Endothelial cell (in vitro differentiated cells): ENCODE results near the gene RBM6. TPM values are rescaled to one million over a fixed set of nuclear protein-coding genes. Genes with fewer than 3 reads are reported as not detected.

Experiments
- DNase-seq: peaks from one replicate; pipeline ENCODE4 v3.0.0; 2021; ENCODE audit warnings: low spot score
- H3K27ac Mint-ChIP-seq: one replicate; pipeline ENCODE4 v1.8.0; 2021; ENCODE audit warnings: mixed read lengths, inconsistent platforms; ENCODE audit not compliant: unreplicated experiment
- H3K27me3 Mint-ChIP-seq: one replicate; pipeline ENCODE4 v1.8.0; 2021; ENCODE audit warnings: mild to moderate bottlenecking, moderate library complexity, mixed read lengths, inconsistent platforms; ENCODE audit not compliant: unreplicated experiment
- H3K36me3 Mint-ChIP-seq: one replicate; pipeline ENCODE4 v1.8.0; 2021; ENCODE audit warnings: mild to moderate bottlenecking, low read depth, mixed read lengths, inconsistent platforms; ENCODE audit not compliant: unreplicated experiment
- H3K4me1 Mint-ChIP-seq: one replicate; pipeline ENCODE4 v1.8.0; 2021; ENCODE audit warnings: mild to moderate bottlenecking, mixed read lengths, inconsistent platforms; ENCODE audit not compliant: unreplicated experiment
- H3K4me3 Mint-ChIP-seq: one replicate; pipeline ENCODE4 v1.8.0; 2021; ENCODE audit warnings: mild to moderate bottlenecking, mixed read lengths, inconsistent platforms; ENCODE audit not compliant: unreplicated experiment
- H3K9me3 Mint-ChIP-seq: one replicate; pipeline ENCODE4 v1.8.0; 2021; ENCODE audit warnings: mixed read lengths, inconsistent platforms; ENCODE audit not compliant: unreplicated experiment
- total RNA-seq: library from RNA; stranded (reverse); fragmentation: NEBNext Ultra II Directional; extraction: Animal tissue kit (Norgen Biotek cat#: 25700); gene quantifications from one replicate; pipeline ENCODE4 v1.2.1, GENCODE V29; 2021; ENCODE audit not compliant: unreplicated experiment
- TF ChIP-seq, protein P1 (sequence below): fragments of 200-600 bp; sonication (generic); IDR thresholded peaks from one replicate; pipeline ENCODE4 v1.5.0; 2021; ENCODE audit warnings: antibody characterized with exemption; ENCODE audit not compliant: unreplicated experiment

The RBM6 gene
- total RNA-seq, 1 donor from 2014 or later: 76.2 TPM

GRCh38 chr3:50100956-50101845, 161.3 kb downstream of the RBM6 start:
- Mint-ChIP-seq H3K36me3 (peaks cover 55% of the 10 kb centered on the region), H3K27me3 (no peaks in the 10 kb centered on the region), H3K27ac (no peak overlapping the region), H3K4me3 (no peak overlapping the region), H3K9me3 (no peaks in the 10 kb centered on the region), H3K4me1 (peaks cover 3% of the 10 kb centered on the region)
- TF ChIP-seq, protein P1, sequence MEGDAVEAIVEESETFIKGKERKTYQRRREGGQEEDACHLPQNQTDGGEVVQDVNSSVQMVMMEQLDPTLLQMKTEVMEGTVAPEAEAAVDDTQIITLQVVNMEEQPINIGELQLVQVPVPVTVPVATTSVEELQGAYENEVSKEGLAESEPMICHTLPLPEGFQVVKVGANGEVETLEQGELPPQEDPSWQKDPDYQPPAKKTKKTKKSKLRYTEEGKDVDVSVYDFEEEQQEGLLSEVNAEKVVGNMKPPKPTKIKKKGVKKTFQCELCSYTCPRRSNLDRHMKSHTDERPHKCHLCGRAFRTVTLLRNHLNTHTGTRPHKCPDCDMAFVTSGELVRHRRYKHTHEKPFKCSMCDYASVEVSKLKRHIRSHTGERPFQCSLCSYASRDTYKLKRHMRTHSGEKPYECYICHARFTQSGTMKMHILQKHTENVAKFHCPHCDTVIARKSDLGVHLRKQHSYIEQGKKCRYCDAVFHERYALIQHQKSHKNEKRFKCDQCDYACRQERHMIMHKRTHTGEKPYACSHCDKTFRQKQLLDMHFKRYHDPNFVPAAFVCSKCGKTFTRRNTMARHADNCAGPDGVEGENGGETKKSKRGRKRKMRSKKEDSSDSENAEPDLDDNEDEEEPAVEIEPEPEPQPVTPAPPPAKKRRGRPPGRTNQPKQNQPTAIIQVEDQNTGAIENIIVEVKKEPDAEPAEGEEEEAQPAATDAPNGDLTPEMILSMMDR: no peak
- no peak for DNase-seq

- H3K27ac Mint-ChIP-seq: no peak overlapping the region
- H3K36me3 Mint-ChIP-seq: peaks cover 58% of the 10 kb centered on the region
- no peak for DNase-seq
- TF ChIP-seq, protein P1: no peak
- H3K9me3 Mint-ChIP-seq: no peaks in the 10 kb centered on the region
- H3K27me3 Mint-ChIP-seq: no peaks in the 10 kb centered on the region
- H3K4me3 Mint-ChIP-seq: no peak overlapping the region
- H3K4me1 Mint-ChIP-seq: peaks cover 3% of the 10 kb centered on the region
Observed at GRCh38 chr3:50102558-50102957, 162.6 kb downstream of the RBM6 start.

- Mint-ChIP-seq H3K27ac (no peak overlapping the region), H3K4me3 (no peak overlapping the region), H3K9me3 (no peaks in the 10 kb centered on the region), H3K4me1 (no peaks in the 10 kb centered on the region), H3K36me3 (peaks cover 68% of the 10 kb centered on the region), H3K27me3 (no peaks in the 10 kb centered on the region)
- TF ChIP-seq, protein P1: no peak
- no peak for DNase-seq
Observed at GRCh38 chr3:50111757-50112156, 171.8 kb downstream of the RBM6 start.

DNA sequence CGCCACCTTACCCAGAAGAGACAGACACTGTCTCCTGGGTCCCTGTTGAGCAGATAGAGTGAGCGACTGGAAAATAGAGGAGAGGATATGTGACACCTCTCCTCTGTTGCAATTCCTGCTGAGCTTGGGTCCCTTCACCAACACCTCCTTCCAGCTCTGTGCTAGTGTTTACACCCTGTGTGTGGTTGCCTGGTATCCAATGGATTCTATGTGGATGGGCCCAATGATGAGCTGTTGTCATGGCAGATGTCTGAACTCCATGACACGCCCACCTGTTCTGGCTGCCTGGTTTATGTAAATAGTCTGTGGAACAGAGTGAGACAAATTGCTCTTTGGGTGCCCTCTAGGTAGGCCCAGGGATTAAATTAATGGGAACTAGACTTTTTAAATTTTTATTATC, 172.5 kb downstream of the RBM6 start:
- no peaks in the 10 kb centered on the region for H3K27me3 Mint-ChIP-seq
- H3K4me1 Mint-ChIP-seq: no peaks in the 10 kb centered on the region
- H3K27ac Mint-ChIP-seq: no peak overlapping the region
- TF ChIP-seq, protein P1: no peak
- peaks cover 66% of the 10 kb centered on the region for H3K36me3 Mint-ChIP-seq
- no peaks in the 10 kb centered on the region for H3K9me3 Mint-ChIP-seq
- no peak for DNase-seq
- no peak overlapping the region for H3K4me3 Mint-ChIP-seq

- TF ChIP-seq, protein P1: no peak
Observed at GRCh38 chr3:50117120-50117519, 177.2 kb downstream of the RBM6 start.

More at GRCh38 chr3:50117120-50117519, 177.2 kb downstream of the RBM6 start:
- Mint-ChIP-seq H3K4me1 (no peaks in the 10 kb centered on the region), H3K9me3 (no peaks in the 10 kb centered on the region), H3K4me3 (peak overlapping the region; percentile 68), H3K36me3 (peaks cover 51% of the 10 kb centered on the region), H3K27me3 (no peaks in the 10 kb centered on the region), H3K27ac (no peak overlapping the region)
- no peak for DNase-seq
